Left ventricle myocardium inferior (tissue), 1 donor: ENCODE measurements around the gene CTNNB1. TPM values are rescaled to one million over a fixed set of nuclear protein-coding genes. Genes with fewer than 3 reads are reported as not detected.

Experiments used
- DNase-seq: peaks from one replicate; pipeline ENCODE4 v3.0.0-alpha.2; 2020
- H3K27ac ChIP-seq: fragments of 200-600 bp; replicated peaks from 2 replicates; pipeline ENCODE4 v1.8.0; 2021
- H3K27me3 ChIP-seq: fragments of 200-600 bp; 2 replicates; pipeline ENCODE4 v1.8.0; 2021; ENCODE audit warnings: low read depth
- H3K36me3 ChIP-seq: fragments of 200-600 bp; 2 replicates; pipeline ENCODE4 v1.8.0; 2021
- H3K4me1 ChIP-seq: fragments of 200-600 bp; 2 replicates; pipeline ENCODE4 v1.8.0; 2021
- H3K4me3 ChIP-seq: fragments of 200-600 bp; 2 replicates; pipeline ENCODE4 v1.8.0; 2021; ENCODE audit warnings: mild to moderate bottlenecking, moderate library complexity
- H3K9me3 ChIP-seq: fragments of 200-600 bp; replicated peaks from 2 replicates; pipeline ENCODE4 v1.8.0; 2021
- CTCF ChIP-seq: fragments of 200-600 bp; IDR thresholded peaks from 2 replicates; pipeline ENCODE4 v1.8.0; 2021; ENCODE audit warnings: antibody characterized with exemption, mild to moderate bottlenecking, borderline replicate concordance
- intact Hi-C: fragments of 100-400 bp; cut with micrococcal nuclease; formaldehyde crosslinking; loops from one replicate; pipeline ENCODE4 v1.11.0; 2022
- total RNA-seq: library from RNA; stranded (reverse); fragmentation: NEBNext Ultra II Directional; extraction: Animal tissue kit (Norgen Biotek cat#: 25700); gene quantifications from one replicate; pipeline ENCODE4 v1.2.1, GENCODE V29; 2021
- donor health status: DM: no; HTN: yes; CAD: no; lungs with severe emphysema.

The CTNNB1 gene
- total RNA-seq, 1 donor from 2014 or later = 164 TPM

- H3K27ac ChIP-seq = peak overlapping the region; percentile 95
- intact Hi-C loops = no loop called here
- H3K4me1 ChIP-seq = peaks cover 46% of the 10 kb centered on the region
- no peak for TF ChIP-seq CTCF
- H3K27me3 ChIP-seq = no peaks in the 10 kb centered on the region
- H3K9me3 ChIP-seq = no peaks in the 10 kb centered on the region
- H3K36me3 ChIP-seq = no peaks in the 10 kb centered on the region
- no peak for DNase-seq
- peak overlapping the region; percentile 84 for H3K4me3 ChIP-seq
These were observed 1.3 kb upstream of the CTNNB1 start for GRCh38 chr3:41198046-41198445.

GRCh38 chr3:41198526-41198925 is 779 bp upstream of the CTNNB1 start:
- no peaks in the 10 kb centered on the region for H3K27me3 ChIP-seq
- intact Hi-C loops = no loop called here
- no peak for TF ChIP-seq CTCF
- H3K27ac ChIP-seq = peak overlapping the region; percentile 95
- peaks cover 51% of the 10 kb centered on the region for H3K4me1 ChIP-seq
- DNase-seq = peak; percentile 34
- peak overlapping the region; percentile 84 for H3K4me3 ChIP-seq
- no peaks in the 10 kb centered on the region for H3K36me3 ChIP-seq
- no peaks in the 10 kb centered on the region for H3K9me3 ChIP-seq

GRCh38 chr3:41199866-41200668 is 762 bp downstream of the CTNNB1 start:
- intact Hi-C loops = loop anchor here (5.0 to 10.0 kb wide), 3 partner anchors 225 to 618 kb away; no protein-coding TSS in a partner anchor
- TF ChIP-seq CTCF = no peak
- Histone ChIP-seq H3K4me1 (peaks cover 66% of the 10 kb centered on the region), H3K27me3 (no peaks in the 10 kb centered on the region), H3K4me3 (peak overlapping the region; percentile 84), H3K9me3 (no peaks in the 10 kb centered on the region), H3K36me3 (no peaks in the 10 kb centered on the region), H3K27ac (peak overlapping the region; percentile 95)
- DNase-seq = peak; percentile 37

GRCh38 chr3:41200669-41201021 is 1.3 kb downstream of the CTNNB1 start:
- peaks cover 72% of the 10 kb centered on the region for H3K4me1 ChIP-seq
- no peak for TF ChIP-seq CTCF
- no peak for DNase-seq

GRCh38 chr3:41202075-41202833 is 2.9 kb downstream of the CTNNB1 start:
- intact Hi-C loops = loop anchor here (5.0 to 10.0 kb wide), 3 partner anchors 227 to 620 kb away; no protein-coding TSS in a partner anchor
- Histone ChIP-seq H3K27ac (peak overlapping the region; percentile 95), H3K9me3 (no peaks in the 10 kb centered on the region), H3K27me3 (no peaks in the 10 kb centered on the region), H3K4me3 (peak overlapping the region; percentile 84), H3K36me3 (no peaks in the 10 kb centered on the region), H3K4me1 (peaks cover 83% of the 10 kb centered on the region)
- TF ChIP-seq CTCF = no peak
- no peak for DNase-seq

More at GRCh38 chr3:41200669-41201021, 1.3 kb downstream of the CTNNB1 start:
- peak overlapping the region; percentile 84 for H3K4me3 ChIP-seq
- intact Hi-C loops = loop anchor here (5.0 to 10.0 kb wide), 3 partner anchors 226 to 618 kb away; no protein-coding TSS in a partner anchor
- H3K27me3 ChIP-seq = no peaks in the 10 kb centered on the region
- peak overlapping the region; percentile 95 for H3K27ac ChIP-seq
- no peaks in the 10 kb centered on the region for H3K36me3 ChIP-seq
- H3K9me3 ChIP-seq = no peaks in the 10 kb centered on the region
